Stimulated activated CD8-positive, alpha-beta memory T cell treated with anti-CD3 and anti-CD28 coated beads, Interleukin-7, amount 100 ng/mL, for 4 hours (primary cell): ENCODE measurements around the gene NAA80.

Source experiments
- DNase-seq, 2 donors: peaks; one replicate each; pipeline ENCODE4 v3.0.0-alpha.2; 2020; ENCODE audit warnings: low read depth in 2 of 2

The NAA80 gene

DNA sequence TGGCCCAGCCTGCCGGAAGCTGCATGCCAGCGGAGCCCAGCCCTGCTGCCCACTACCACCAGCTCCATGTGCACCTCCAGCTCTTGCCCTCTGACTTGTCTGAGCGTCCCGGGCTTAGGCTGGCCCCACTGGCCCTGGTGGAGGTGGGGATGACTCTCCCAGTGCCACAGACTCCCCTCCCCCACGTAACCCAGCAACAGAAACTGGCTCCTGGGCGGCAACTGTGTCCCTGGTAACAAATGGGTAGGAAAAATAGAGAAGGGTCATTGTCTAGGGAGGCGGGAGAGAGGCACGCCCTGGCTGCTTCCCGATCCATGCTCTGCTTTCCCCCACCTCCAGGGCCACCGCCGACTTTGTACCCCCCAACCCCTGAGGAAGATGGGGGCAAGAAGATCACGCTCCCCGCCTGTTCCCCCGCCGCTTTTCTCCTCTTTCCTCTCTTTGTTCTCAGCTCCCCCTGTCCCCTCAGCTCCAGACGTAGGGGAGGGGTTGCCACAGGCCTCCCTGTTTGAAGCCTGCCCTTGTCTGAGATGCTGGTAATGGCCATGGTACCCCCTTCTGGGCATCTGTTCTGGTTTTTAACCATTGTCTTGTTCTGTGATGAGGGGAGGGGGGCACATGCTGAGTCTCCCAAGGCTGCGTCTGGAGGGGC, 41.0 kb downstream of the NAA80 start:
- no peak for DNase-seq

DNA sequence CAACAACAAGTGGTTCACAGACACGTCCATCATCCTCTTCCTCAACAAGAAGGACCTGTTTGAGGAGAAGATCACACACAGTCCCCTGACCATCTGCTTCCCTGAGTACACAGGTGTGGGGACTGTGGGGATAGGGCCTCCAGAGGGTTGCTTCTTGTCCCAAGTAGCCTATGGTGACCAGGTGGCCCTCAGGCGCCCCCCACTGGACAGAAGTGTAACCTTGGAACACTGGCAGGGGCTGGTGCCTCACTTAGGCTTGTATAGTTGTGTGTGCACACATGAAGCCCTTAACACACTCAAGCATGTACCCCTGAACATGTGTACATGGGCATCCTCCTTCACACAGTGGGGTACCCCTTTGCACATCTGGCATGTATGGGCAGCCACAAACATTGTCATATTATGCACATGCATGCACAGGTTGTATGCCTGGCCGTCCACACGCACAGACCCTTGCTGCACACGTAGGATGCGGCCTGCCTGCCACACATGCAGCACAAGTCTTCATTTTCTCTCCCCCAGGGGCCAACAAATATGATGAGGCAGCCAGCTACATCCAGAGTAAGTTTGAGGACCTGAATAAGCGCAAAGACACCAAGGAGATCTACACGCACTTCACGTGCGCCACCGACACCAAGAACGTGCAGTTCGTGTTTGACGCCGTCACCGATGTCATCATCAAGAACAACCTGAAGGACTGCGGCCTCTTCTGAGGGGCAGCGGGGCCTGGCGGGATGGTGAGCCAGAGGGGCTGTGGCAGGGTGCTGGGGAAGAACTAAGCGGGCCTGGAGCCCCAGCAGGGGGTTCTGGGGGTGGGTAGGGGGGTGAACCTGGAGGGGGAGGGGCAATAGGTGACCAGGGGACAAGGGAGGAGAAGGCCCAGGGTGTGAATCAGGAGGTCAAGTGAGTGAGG, 42.0 kb downstream of the NAA80 start:
- DNase-seq, result no peak

GRCh38 chr3:50255251-50255615, 44.0 kb downstream of the NAA80 start:
- no peak for DNase-seq

- no peak for DNase-seq
These were observed 44.5 kb downstream of the NAA80 start for GRCh38 chr3:50254577-50255250.

DNA sequence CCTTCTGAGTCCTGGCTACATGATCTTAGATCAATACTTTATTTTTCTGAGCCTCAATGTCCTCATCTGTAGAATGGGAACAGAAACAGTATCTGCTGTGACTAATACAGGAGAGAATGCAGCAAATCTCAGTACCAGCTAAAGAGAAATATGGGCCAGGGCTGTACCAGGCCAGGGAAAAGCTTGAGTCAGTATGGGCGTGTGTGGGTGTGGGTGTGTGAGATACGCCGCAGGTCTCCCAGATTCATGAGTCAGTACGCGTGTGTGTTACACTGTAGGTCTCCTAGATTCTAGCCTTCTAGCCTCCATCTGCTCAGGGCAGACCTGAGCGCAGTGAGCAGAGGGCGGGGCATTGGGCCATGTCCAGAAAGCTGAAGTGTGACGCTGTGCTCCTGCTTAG, 48.0 kb downstream of the NAA80 start:
- peak; percentile 39 to 52 for DNase-seq

- no peak for DNase-seq
These were observed 48.7 kb downstream of the NAA80 start for GRCh38 chr3:50250514-50250913.

- DNase-seq, result no peak
These were observed 49.7 kb downstream of the NAA80 start for GRCh38 chr3:50249457-50249856.

GRCh38 chr3:50248387-50248786, 50.8 kb downstream of the NAA80 start:
- no peak for DNase-seq

- DNase-seq, result peak; percentile 79 to 83
These were observed 52.7 kb downstream of the NAA80 start for GRCh38 chr3:50246517-50246954.
